Superior temporal gyrus (tissue), 1 donor: ENCODE measurements around the gene CCDC154.

Source experiments
- DNase-seq: peaks from one replicate; pipeline ENCODE4 v3.0.0-alpha.2; 2016; ENCODE audit errors: extremely low spot score

The CCDC154 gene

GRCh38 chr16:1393613-1394176, 50.7 kb downstream of the CCDC154 start:
- DNase-seq = no peak

GRCh38 chr16:1392826-1393225, 51.5 kb downstream of the CCDC154 start:
- DNase-seq = no peak

GRCh38 chr16:1390239-1390779, 54.0 kb downstream of the CCDC154 start:
- DNase-seq = no peak

DNA sequence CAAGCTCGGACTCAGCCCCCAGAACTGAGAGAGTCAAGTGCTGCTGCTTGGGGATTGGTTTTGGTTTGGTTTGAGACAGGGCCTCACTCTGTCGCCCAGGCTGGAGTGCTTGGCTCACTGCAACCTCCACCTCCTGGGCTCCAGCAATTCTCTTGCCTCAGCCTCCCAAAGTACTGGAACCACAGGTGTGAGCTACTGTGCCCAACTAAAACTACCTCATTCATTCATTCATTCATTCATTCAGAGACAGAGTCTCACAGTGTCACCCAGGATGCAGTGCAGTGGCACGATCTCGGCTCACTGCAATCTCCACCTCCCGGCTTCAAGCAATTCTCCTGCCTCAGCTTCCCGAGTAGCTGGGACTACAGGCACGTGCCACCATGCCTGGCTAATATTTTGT, 54.6 kb downstream of the CCDC154 start:
- no peak for DNase-seq

DNA sequence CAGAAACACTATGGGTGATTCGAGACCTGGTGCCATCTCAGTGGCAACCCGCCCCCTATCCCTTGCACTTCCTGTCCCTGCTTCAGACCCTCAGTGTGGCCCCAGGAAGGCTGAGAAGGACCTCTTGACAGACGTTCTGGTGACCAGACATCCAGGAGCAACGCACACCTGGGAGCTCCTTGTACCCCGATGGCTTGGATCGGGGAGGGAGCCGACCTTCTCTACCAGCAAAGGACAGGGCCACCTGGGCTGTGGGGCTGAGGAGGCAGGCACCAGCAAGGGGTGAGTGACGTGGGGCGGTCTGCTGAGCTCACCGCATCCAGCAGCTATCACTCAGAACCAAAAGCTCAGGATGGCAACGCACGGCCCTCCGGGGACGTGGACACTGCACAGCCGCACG, 57.0 kb downstream of the CCDC154 start:
- no peak for DNase-seq

- no peak for DNase-seq
These were observed 59.1 kb downstream of the CCDC154 start for GRCh38 chr16:1385232-1385631.
